NT2/D1 (cell line): ENCODE data around the gene AFP.

ENCODE experiments used
- SUZ12 ChIP-seq: IDR thresholded peaks from 2 replicates; pipeline ENCODE4 v1.6.1; 2011; ENCODE audit not compliant: insufficient read length, insufficient read depth; ENCODE audit errors: extremely low read depth
- YY1 ChIP-seq: IDR thresholded peaks from 2 replicates; pipeline ENCODE4 v1.6.1; 2011; ENCODE audit not compliant: insufficient read length, insufficient read depth
- ZNF274 ChIP-seq: IDR thresholded peaks from 2 replicates; pipeline ENCODE4 v1.6.1; 2011; ENCODE audit warnings: mild to moderate bottlenecking, low read depth, low read length

GRCh38 chr4:73456177-73457022 lies 20.4 kb downstream of the AFP start:
- no peak for TF ChIP-seq SUZ12
- TF ChIP-seq YY1 = no peak
- TF ChIP-seq ZNF274 = no peak
